B cell (primary cell): Measurements from ENCODE around the gene HOXC13.

ENCODE experiments used
- EZH2 ChIP-seq: IDR thresholded peaks from 2 replicates; pipeline ENCODE4 v1.6.1; 2012; ENCODE audit warnings: borderline replicate concordance, low read depth, mild to moderate bottlenecking, moderate library complexity, low read length; ENCODE audit not compliant: insufficient read depth, poor library complexity, severe bottlenecking
- TF ChIP-seq, protein P1 (sequence below): fragments of 200-600 bp; IDR thresholded peaks from one replicate; pipeline ENCODE4 v1.8.0; 2022; ENCODE audit warnings: antibody characterized with exemption, mild to moderate bottlenecking

DNA sequence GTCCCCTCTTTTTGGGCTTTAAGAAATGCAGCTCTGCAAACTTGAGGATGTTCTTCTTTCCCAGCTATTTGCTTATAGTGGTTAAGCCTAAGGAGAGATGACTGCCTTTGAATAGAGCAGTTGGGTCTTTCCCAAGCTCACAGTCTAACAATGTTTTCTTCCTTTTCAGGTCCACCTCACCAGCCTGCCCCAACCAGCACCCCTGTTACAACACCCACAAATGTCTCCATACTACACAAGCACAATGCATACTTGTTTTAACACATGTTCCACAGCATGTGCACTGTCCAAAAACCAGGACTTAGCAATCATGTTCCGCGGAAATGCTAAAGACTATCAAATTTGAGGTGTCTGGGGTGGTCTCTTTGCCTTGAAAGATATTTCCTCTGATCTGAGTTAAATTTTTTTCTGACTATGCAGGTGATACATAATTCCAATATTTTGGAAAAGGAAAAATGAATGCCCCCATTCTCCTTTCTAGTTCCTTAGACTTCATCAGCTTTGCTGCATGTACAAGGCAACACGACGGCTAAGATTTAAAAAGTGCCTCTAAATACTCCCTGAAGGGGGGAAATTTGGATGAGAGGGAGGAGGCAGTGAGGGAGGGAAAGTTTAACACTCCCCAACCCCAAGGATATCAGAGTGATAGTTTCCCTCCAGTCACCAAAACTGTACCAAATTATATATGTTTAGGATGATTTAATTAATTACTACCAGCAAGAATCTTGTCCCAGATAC lies 6.6 kb upstream of the HOXC13 start:
- TF ChIP-seq, protein P1, sequence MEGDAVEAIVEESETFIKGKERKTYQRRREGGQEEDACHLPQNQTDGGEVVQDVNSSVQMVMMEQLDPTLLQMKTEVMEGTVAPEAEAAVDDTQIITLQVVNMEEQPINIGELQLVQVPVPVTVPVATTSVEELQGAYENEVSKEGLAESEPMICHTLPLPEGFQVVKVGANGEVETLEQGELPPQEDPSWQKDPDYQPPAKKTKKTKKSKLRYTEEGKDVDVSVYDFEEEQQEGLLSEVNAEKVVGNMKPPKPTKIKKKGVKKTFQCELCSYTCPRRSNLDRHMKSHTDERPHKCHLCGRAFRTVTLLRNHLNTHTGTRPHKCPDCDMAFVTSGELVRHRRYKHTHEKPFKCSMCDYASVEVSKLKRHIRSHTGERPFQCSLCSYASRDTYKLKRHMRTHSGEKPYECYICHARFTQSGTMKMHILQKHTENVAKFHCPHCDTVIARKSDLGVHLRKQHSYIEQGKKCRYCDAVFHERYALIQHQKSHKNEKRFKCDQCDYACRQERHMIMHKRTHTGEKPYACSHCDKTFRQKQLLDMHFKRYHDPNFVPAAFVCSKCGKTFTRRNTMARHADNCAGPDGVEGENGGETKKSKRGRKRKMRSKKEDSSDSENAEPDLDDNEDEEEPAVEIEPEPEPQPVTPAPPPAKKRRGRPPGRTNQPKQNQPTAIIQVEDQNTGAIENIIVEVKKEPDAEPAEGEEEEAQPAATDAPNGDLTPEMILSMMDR, result no peak
- TF ChIP-seq EZH2, result no peak
